ENCODE results near the gene BMPR1B.

Gene BMPR1B

DNA sequence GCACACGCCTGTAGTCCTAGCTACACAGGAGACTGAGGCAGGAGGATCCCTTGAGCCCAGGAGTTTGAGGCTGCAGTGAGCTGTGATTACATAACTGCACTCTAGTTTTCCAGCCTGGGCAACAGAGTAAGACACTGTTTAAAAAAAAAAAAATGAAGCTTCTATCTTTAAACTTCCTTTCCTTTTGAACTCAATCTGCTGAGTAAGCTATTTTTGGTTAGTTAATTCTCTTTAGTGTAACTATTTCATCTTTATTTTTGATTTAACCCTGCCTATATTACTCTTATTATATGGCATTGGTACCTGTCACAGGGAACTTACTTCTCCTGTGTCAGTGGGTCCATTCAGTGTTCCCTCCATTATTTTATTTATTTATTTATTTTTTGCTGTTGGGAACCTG lies 160.8 kb downstream of the BMPR1B start:
- no peaks in the 10 kb centered on the region for H4K20me1 ChIP-seq (ENCODE audit: insufficient read depth, low read length)
- no peaks in the 10 kb centered on the region for H3K36me3 ChIP-seq (replicated peaks; ENCODE audit: insufficient read depth, low read length)
- H2AFZ ChIP-seq (ENCODE audit: low read length): no peak overlapping the region
- H3K9me3 ChIP-seq (replicated peaks; ENCODE audit: insufficient read depth, low read length): no peaks in the 10 kb centered on the region
- TF ChIP-seq EZH2phosphoT487 (IDR thresholded peaks at IDR 0.05; ENCODE audit: low read length) (no peak), EZH2 (optimal IDR thresholded peaks at IDR 0.05; ENCODE audit: low read depth, low read length) (no peak)
- H3K4me3 ChIP-seq (ENCODE audit: low read length): no peak overlapping the region
- H3K4me1 ChIP-seq (ENCODE audit: low read length): no peaks in the 10 kb centered on the region
- no peak overlapping the region for H3K27ac ChIP-seq (ENCODE audit: low read length)
- H3K9me2 ChIP-seq (replicated peaks; ENCODE audit: insufficient read depth, low read length): no peaks in the 10 kb centered on the region
- no peak overlapping the region for H3K9ac ChIP-seq (ENCODE audit: low read length)
- H3K27me3 ChIP-seq (replicated peaks; ENCODE audit: insufficient read depth, low read length): no peaks in the 10 kb centered on the region
- no peak for DNase-seq
- no peak overlapping the region for H3K4me2 ChIP-seq (ENCODE audit: low read depth, low read length)
- H3F3A ChIP-seq (ENCODE audit: insufficient read depth, low read length): no peaks in the 10 kb centered on the region
- H3K79me2 ChIP-seq (ENCODE audit: low read length): no peaks in the 10 kb centered on the region

DNA sequence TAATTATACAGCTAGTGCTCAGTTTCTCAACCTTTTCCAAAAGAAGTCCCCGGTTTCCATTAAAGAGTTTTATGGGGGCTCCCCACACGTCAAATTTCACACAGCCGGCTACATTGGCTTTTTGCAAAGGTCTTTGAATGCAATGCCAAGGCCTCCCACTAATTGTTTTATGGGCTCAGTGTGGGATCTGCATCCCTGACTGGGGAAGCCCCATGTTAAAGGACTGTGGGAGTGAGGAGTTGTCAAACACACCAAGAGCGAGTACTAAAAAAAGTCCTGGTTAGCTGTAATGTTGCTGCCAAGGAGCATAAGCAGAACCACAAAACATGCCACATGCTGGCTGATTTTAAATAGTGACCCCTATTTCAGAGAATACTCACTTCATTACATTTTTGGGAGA lies 162.6 kb downstream of the BMPR1B start:
- no peak overlapping the region for H2AFZ ChIP-seq (ENCODE audit: low read length)
- no peaks in the 10 kb centered on the region for H4K20me1 ChIP-seq (ENCODE audit: insufficient read depth, low read length)
- no peaks in the 10 kb centered on the region for H3K4me1 ChIP-seq (ENCODE audit: low read length)
- H3K79me2 ChIP-seq (ENCODE audit: low read length): no peaks in the 10 kb centered on the region
- H3K27me3 ChIP-seq (replicated peaks; ENCODE audit: insufficient read depth, low read length): no peaks in the 10 kb centered on the region
- H3K9me2 ChIP-seq (replicated peaks; ENCODE audit: insufficient read depth, low read length): no peaks in the 10 kb centered on the region
- TF ChIP-seq, protein P1, sequence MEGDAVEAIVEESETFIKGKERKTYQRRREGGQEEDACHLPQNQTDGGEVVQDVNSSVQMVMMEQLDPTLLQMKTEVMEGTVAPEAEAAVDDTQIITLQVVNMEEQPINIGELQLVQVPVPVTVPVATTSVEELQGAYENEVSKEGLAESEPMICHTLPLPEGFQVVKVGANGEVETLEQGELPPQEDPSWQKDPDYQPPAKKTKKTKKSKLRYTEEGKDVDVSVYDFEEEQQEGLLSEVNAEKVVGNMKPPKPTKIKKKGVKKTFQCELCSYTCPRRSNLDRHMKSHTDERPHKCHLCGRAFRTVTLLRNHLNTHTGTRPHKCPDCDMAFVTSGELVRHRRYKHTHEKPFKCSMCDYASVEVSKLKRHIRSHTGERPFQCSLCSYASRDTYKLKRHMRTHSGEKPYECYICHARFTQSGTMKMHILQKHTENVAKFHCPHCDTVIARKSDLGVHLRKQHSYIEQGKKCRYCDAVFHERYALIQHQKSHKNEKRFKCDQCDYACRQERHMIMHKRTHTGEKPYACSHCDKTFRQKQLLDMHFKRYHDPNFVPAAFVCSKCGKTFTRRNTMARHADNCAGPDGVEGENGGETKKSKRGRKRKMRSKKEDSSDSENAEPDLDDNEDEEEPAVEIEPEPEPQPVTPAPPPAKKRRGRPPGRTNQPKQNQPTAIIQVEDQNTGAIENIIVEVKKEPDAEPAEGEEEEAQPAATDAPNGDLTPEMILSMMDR (IDR thresholded peaks at IDR 0.05; ENCODE audit: low read length): no peak
- TF ChIP-seq EZH2 (optimal IDR thresholded peaks at IDR 0.05; ENCODE audit: low read depth, low read length) (no peak), EZH2phosphoT487 (IDR thresholded peaks at IDR 0.05; ENCODE audit: low read length) (no peak)
- no peaks in the 10 kb centered on the region for H3K36me3 ChIP-seq (replicated peaks; ENCODE audit: insufficient read depth, low read length)
- no peak for DNase-seq
- H3K4me3 ChIP-seq (ENCODE audit: low read length): no peak overlapping the region
- no peak overlapping the region for H3K9ac ChIP-seq (ENCODE audit: low read length)
- no peak overlapping the region for H3K4me2 ChIP-seq (ENCODE audit: low read depth, low read length)
- no peaks in the 10 kb centered on the region for H3K9me3 ChIP-seq (replicated peaks; ENCODE audit: insufficient read depth, low read length)
- no peaks in the 10 kb centered on the region for H3F3A ChIP-seq (ENCODE audit: insufficient read depth, low read length)
- H3K27ac ChIP-seq (ENCODE audit: low read length): no peak overlapping the region

DNA sequence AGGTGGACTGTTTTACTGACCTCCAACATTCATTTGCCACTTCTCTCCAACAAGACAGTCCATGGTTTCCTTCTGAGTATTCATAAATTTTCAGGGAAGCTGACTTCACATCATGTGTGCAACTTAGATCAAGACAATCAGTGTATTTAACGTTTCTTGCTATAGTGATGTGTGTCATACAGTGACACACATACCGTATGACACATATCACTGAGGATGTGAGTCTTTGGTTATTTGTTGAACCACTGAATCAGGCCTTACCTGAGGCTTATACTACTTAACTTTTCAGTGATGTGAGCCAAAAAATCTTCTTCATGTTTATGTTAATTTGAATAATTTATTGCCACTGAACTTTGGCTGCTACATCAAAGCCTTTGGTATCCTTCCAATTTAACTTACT lies 166.8 kb downstream of the BMPR1B start:
- TF ChIP-seq, protein P1 (IDR thresholded peaks at IDR 0.05; ENCODE audit: low read length): no peak
- TF ChIP-seq EZH2 (optimal IDR thresholded peaks at IDR 0.05; ENCODE audit: low read depth, low read length) (no peak), EZH2phosphoT487 (IDR thresholded peaks at IDR 0.05; ENCODE audit: low read length) (no peak)
- Histone ChIP-seq H3K4me2 (ENCODE audit: low read depth, low read length) (no peak overlapping the region), H3K4me1 (ENCODE audit: low read length) (no peaks in the 10 kb centered on the region), H3K9ac (ENCODE audit: low read length) (no peak overlapping the region), H3K9me2 (replicated peaks; ENCODE audit: insufficient read depth, low read length) (no peaks in the 10 kb centered on the region), H2AFZ (ENCODE audit: low read length) (no peak overlapping the region), H3K27ac (ENCODE audit: low read length) (no peak overlapping the region), H4K20me1 (ENCODE audit: insufficient read depth, low read length) (no peaks in the 10 kb centered on the region), H3F3A (ENCODE audit: insufficient read depth, low read length) (no peaks in the 10 kb centered on the region), H3K4me3 (ENCODE audit: low read length) (no peak overlapping the region), H3K27me3 (replicated peaks; ENCODE audit: insufficient read depth, low read length) (no peaks in the 10 kb centered on the region), H3K9me3 (replicated peaks; ENCODE audit: insufficient read depth, low read length) (no peaks in the 10 kb centered on the region), H3K36me3 (replicated peaks; ENCODE audit: insufficient read depth, low read length) (no peaks in the 10 kb centered on the region), H3K79me2 (ENCODE audit: low read length) (no peaks in the 10 kb centered on the region)
- DNase-seq: no peak

DNA sequence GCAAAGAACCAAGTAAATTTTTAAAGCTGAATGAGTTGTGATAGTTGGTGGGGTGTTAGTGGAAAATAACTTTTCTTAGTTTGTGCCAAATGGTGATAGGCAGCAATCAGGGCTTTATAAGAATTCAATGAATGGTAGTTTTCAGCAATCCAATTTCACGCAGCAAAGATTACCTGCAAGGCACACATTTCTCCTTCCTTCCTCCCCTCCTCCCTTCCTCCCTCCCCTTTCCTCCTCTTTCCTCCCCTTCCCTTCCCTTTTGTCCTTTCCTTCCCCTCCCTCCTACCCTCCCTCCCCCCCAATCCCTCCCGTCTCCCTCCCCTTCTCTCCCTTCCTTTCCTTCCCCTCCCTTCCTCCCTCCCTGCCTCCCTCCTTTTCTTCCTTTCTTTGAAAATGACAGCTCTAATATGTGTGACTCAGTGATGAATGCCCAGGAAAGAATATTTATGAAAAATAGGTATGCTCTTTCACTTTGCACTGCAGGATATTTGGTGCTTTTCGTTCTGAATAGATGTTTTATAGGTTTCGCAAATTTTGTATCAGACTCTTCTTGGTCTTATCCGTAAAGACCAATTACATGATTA lies 168.1 kb downstream of the BMPR1B start:
- H3K4me3 ChIP-seq (ENCODE audit: low read length): no peak overlapping the region
- H3K9me2 ChIP-seq (replicated peaks; ENCODE audit: insufficient read depth, low read length): no peaks in the 10 kb centered on the region
- no peaks in the 10 kb centered on the region for H3K9me3 ChIP-seq (replicated peaks; ENCODE audit: insufficient read depth, low read length)
- no peak for DNase-seq
- H4K20me1 ChIP-seq (ENCODE audit: insufficient read depth, low read length): no peaks in the 10 kb centered on the region
- H2AFZ ChIP-seq (ENCODE audit: low read length): no peak overlapping the region
- H3K27ac ChIP-seq (ENCODE audit: low read length): no peak overlapping the region
- H3K9ac ChIP-seq (ENCODE audit: low read length): no peak overlapping the region
- TF ChIP-seq, protein P1 (IDR thresholded peaks at IDR 0.05; ENCODE audit: low read length): no peak
- TF ChIP-seq EZH2phosphoT487 (IDR thresholded peaks at IDR 0.05; ENCODE audit: low read length) (no peak), EZH2 (optimal IDR thresholded peaks at IDR 0.05; ENCODE audit: low read depth, low read length) (no peak)
- H3K4me1 ChIP-seq (ENCODE audit: low read length): no peaks in the 10 kb centered on the region
- H3K27me3 ChIP-seq (replicated peaks; ENCODE audit: insufficient read depth, low read length): no peaks in the 10 kb centered on the region
- no peaks in the 10 kb centered on the region for H3F3A ChIP-seq (ENCODE audit: insufficient read depth, low read length)
- H3K36me3 ChIP-seq (replicated peaks; ENCODE audit: insufficient read depth, low read length): no peaks in the 10 kb centered on the region
- no peak overlapping the region for H3K4me2 ChIP-seq (ENCODE audit: low read depth, low read length)
- no peaks in the 10 kb centered on the region for H3K79me2 ChIP-seq (ENCODE audit: low read length)

All from MM.1S (cell line).